Measurements from ENCODE around the gene CCNG2.

DNA sequence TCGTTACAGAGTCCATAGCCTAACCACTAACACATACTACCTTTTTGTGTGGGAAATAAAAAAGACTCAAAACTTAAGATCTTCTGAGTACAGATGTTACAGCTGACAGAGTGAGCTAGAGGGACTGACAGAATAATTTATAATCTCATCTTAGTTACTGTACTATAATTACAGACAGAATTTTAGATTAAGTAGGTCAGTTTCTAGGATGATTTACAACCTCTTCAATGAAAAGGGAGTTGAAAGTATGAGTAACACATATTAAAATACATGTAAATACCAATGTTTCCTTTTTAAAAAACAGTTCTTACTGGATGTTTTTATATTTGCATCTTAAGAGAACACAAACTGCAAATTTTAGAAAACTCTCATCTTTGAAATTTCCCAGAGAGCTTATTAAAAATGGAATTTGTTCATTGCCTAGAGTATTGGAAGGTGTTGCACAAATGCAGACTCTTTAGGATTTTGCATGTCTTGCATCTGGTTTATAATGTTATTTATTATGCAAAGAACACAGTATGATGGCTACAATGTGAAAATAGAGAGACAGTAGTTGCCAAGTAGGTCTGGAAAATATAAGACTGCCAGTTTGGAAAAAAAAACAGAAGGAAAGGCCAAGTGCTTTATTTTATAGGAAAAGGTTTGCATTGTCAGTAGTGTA is 24.2 kb upstream of the CCNG2 start:
- TF ChIP-seq, protein P1, sequence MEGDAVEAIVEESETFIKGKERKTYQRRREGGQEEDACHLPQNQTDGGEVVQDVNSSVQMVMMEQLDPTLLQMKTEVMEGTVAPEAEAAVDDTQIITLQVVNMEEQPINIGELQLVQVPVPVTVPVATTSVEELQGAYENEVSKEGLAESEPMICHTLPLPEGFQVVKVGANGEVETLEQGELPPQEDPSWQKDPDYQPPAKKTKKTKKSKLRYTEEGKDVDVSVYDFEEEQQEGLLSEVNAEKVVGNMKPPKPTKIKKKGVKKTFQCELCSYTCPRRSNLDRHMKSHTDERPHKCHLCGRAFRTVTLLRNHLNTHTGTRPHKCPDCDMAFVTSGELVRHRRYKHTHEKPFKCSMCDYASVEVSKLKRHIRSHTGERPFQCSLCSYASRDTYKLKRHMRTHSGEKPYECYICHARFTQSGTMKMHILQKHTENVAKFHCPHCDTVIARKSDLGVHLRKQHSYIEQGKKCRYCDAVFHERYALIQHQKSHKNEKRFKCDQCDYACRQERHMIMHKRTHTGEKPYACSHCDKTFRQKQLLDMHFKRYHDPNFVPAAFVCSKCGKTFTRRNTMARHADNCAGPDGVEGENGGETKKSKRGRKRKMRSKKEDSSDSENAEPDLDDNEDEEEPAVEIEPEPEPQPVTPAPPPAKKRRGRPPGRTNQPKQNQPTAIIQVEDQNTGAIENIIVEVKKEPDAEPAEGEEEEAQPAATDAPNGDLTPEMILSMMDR (IDR thresholded peaks at IDR 0.05), result no peak
- TF ChIP-seq POLR2A (IDR thresholded peaks at IDR 0.05), result no peak

All from esophagus squamous epithelium (tissue), 4 donors.